Fibroblast of skin of left quadriceps (primary cell): ENCODE data around the gene ASRGL1.

ENCODE experiments used
- DNase-seq, 2 experiments: peaks; one replicate each; pipeline ENCODE4 v3.0.0-alpha.2; 2013; ENCODE audit warnings: low read depth in 2 of 2

ASRGL1 gene

GRCh38 chr11:62393061-62393611 is 55.9 kb downstream of the ASRGL1 start:
- no peak for DNase-seq

DNA sequence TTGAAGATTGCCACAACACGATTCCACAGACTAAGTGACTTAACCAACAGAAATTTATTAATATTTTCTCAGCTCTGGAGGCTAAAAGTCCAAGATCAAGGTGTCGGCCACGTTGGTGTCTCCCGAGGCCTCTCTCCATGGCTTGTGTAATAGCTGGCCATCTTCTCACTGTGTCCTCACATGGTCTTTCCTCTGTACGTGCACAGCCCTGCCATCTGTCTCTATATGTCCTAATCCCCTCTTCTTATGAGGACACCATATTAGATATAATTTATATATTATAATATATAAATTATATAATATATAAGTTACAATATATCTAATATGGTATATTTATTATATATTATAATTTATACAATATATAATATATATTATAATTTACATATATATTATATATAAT is 56.5 kb downstream of the ASRGL1 start:
- DNase-seq, result no peak

- peak; percentile 63 to 74 for DNase-seq
Measured at GRCh38 chr11:62394825-62395538, 57.7 kb downstream of the ASRGL1 start.

DNA sequence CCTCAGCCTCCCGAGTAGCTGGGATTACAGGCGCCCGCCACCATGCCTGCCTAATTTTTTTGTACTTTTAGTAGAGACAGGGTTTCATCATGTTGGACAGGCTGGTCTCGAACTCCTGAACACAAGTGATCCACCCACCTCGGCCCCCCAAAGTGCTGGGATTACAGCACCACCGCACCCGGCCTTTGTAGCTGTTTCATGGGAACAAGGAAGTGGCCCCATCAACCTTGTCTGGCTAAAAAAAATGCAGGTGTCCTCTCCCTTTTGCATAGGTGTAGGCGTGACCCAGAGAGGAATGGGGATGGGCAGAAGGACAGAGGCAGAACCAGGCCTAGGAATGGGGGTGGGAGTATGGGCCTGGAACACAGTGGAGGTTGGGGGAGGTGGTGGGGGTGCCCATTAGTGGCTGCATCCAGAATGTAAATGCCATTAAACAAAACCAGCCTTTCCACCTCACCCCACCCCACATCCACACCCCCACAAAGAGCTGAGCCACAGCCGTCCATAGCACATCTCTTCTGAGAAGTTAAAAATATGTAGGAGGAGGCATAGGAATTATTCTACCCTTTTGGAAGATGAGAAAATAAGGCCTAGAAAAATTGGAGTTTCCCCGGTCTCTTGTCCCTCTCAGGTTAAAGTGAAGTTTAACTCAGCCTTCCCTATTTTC is 58.8 kb downstream of the ASRGL1 start:
- no peak for DNase-seq

- DNase-seq, result peak in 1 of 2 experiments; percentile 9
Measured at GRCh38 chr11:62398011-62398994, 61.1 kb downstream of the ASRGL1 start.

DNA sequence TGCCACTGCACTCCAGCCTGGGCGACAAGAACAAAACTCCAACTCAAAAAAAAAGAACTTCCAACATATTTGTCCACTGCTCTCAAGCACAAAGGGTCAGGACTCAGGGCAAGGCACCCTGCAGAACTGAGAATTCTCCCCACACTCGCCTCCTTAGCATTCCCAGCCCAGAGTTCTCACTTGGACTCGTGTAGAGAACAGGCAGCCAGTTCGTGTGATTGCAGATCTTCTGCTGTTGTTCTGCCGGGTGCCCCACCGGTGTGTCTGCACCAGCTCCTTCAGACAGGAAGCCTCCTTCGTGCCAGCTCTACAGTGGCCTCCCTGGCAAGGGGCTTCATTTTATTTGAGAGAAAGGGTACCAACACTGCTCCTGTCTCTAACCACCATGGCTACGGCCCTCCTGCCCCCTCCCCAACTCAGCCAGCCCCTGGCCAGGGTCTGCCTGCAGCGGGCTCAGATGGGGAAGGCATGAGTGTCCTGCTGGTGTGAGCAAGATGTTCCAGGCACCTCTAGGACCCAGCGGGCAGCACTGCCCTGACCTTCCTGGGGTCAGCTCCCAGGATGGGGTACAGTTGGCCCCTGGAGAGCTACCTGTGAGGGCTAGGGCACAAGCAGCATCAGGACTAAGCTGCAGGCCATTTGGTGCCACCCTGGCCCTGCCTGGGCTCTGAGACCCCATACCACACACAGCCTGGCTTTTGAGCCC is 62.1 kb downstream of the ASRGL1 start:
- no peak for DNase-seq

GRCh38 chr11:62399878-62400266 is 62.6 kb downstream of the ASRGL1 start:
- no peak for DNase-seq

GRCh38 chr11:62400281-62400680 is 63.0 kb downstream of the ASRGL1 start:
- DNase-seq, result no peak

GRCh38 chr11:62400760-62401159 is 63.5 kb downstream of the ASRGL1 start:
- DNase-seq, result peak; percentile 63 to 70

DNA sequence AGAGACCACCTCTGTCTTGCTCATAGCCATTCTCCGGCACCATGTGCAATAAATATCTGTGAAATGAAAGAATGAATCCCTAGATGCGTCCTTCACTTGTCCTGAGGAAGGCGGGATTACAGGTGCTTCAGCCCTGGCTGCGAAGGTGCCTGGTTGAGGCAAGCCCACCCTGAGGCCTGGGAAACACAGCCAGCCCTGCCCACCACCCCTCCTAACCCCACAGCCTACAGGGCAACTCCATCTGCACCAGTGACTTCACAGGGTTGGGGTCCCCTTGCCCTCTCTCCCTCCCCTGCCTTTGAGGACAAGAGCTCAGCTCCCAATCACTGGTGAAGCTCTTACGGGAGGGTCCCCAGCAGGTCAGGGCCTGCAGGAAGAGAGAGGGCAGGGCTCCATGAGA is 64.1 kb downstream of the ASRGL1 start:
- DNase-seq, result no peak

GRCh38 chr11:62401811-62402210 is 64.6 kb downstream of the ASRGL1 start:
- no peak for DNase-seq

DNA sequence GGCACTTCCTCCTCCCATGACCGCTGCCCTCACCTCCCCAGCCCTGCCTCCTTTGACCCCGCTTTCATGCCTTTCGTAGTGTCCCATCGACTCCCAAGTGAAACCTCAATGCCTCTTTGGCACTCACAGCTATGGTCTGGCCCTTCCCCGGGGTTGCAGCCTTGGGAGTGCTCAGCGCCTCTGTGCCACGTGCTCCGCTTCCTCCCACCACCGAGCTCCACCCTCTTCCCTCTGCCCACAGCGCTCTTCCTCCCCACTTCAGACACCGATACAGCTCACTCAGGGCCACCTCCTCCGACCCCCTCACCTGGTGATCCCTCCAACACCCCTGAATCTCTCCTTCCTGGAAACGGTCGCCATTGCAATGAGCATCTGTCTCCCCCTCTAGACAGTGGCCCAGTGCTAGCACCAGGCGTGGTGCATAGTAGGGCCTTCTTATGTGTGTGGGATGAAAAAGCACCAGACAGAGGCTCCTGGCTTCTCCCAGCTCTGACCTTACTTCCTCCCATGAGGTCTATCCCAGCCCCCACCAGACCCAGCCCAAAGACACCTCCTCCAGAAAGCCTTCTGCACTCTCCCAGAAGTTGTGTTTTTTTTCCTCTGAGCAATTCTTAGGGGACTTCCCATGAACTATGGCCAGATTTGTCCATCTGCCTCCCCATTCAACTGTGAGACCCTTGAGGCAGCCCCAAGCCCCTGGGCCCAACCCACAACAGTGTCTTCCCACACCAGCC is 65.1 kb downstream of the ASRGL1 start:
- DNase-seq, result no peak

- DNase-seq, result no peak
Measured at GRCh38 chr11:62402960-62403730, 65.9 kb downstream of the ASRGL1 start.

- no peak for DNase-seq
Measured at GRCh38 chr11:62404435-62404834, 67.2 kb downstream of the ASRGL1 start.

DNA sequence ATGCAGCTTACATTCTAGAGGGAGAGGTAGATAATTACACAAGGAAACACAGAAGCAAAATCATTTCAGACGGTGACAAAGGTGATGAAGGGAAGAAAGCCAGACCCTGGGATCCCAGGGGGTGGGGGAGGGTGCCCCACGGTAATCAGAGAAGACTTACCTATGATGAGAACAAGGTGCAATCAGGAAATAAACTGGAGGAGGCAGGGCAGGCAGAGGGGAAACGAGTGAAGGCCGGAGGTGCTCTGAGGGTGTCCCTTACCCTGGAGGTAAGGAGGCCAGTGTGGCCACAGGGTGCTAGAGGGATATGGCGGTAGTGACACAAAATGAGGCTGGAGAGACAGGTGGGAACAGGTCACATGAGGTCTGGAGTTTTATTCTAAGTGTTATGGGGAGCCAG is 67.7 kb downstream of the ASRGL1 start:
- DNase-seq, result no peak

DNA sequence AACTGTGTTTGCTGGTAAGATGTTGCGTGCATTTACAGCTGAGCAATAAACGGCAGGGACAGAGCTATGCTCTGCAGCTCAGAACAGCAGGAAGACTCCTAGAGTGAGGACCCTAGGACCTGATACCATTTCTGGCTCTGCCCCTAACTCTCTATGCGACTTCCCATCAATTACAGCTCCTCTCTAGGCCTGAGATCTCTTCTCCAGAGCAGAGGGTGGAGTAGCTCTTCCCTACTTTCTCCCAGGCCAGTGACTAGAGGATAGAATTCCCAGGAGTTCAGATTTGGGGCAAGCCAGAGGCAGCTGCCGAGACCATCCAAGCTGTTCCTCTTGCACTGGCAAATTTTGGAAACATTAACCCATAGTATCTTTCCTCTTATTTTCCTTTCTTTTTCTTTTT is 68.8 kb downstream of the ASRGL1 start:
- no peak for DNase-seq

DNA sequence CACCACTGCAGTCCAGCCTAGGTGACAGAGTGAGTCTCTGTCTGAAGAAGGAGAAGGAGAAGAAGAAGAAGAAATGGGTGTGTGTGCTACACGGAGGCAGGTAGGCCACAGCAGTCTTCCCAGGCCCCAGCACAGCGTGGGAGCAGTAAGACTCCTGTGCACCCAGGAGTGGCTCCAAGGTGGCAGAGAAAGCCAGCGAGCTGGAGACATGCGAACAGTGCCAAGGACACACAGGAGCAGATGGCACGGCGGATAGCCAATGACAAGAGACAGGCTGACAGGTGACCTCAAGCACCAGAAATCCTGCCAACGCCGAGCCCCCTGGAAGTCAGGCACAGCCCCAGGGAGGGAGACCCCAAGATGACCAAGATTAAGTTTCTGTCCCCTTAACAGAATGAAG is 72.6 kb downstream of the ASRGL1 start:
- no peak for DNase-seq

DNA sequence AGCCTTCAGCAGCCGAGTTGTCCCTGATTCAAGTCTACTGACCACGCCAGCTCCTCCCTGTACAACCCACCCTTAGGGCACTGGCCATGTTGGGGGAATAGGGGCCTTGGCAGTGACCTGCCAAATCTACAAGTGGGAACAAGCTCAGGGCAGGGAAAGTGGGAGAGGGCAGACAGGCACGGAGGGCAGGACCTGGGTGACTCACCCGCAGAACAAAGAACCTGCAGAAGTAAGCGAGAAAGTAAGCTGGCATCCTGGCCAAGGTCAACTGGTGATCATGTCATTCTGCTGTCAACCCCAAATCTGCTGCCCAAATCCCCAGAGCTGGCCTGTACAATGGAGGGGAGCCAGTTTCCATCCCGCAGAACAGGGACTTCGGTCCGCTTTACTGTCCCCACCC is 73.7 kb downstream of the ASRGL1 start:
- no peak for DNase-seq

DNA sequence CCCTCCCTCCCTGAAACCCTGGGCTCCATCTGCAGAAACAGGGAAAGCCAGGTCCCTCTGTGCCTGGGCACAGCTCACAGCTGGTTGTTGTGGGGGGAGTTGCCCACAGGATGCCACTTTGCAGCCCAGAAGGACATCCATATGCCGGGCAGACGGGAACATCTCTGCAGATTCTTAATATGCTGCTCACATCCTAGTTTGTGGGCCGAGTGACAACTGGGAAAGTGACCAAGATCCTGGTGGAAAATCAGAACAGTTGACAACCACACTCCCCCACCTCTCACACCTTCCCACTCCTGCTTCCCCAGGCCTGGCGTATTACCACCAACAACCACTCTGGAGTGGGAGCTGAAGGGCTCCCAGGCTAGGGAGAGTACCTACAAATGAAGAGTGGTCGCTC is 74.3 kb downstream of the ASRGL1 start:
- no peak for DNase-seq
